Karpas-422 (cell line): ENCODE results near the gene SMTNL1. TPM values are rescaled to one million over a fixed set of nuclear protein-coding genes. Genes with fewer than 3 reads are reported as not detected.

ENCODE experiments used
- DNase-seq: peaks from one replicate; pipeline ENCODE4 v3.0.0-alpha.2; 2015
- H2AFZ ChIP-seq: fragments of 200-600 bp; sonication (generic); 2 replicates; pipeline ENCODE4 v1.6.1; 2014; ENCODE audit warnings: antibody characterized with exemption, low read length, mixed read lengths
- H3K27ac ChIP-seq: fragments of 200-600 bp; sonication (generic); 2 replicates; pipeline ENCODE4 v1.5.1; 2014; ENCODE audit warnings: mild to moderate bottlenecking, low read length, moderate library complexity
- H3K27me3 ChIP-seq: fragments of 200-600 bp; sonication (generic); 2 replicates; pipeline ENCODE4 v1.6.1; 2014; ENCODE audit warnings: low read length, mixed read lengths
- H3K36me3 ChIP-seq: fragments of 200-600 bp; sonication (generic); 2 replicates; pipeline ENCODE4 v1.6.1; 2014; ENCODE audit warnings: low read length, mixed read lengths; ENCODE audit not compliant: insufficient read depth
- H3K4me1 ChIP-seq: fragments of 200-600 bp; sonication (generic); 2 replicates; pipeline ENCODE4 v1.6.1; 2014; ENCODE audit warnings: mild to moderate bottlenecking, low read length, mixed read lengths
- H3K4me2 ChIP-seq: fragments of 200-600 bp; sonication (generic); 2 replicates; pipeline ENCODE4 v1.6.1; 2014; ENCODE audit warnings: low read length, low read depth, mild to moderate bottlenecking; ENCODE audit not compliant: poor library complexity, severe bottlenecking
- H3K4me3 ChIP-seq: fragments of 200-600 bp; sonication (generic); 2 replicates; pipeline ENCODE4 v1.5.1; 2014; ENCODE audit warnings: mild to moderate bottlenecking, antibody characterized with exemption, low read length, mixed read lengths
- H3K79me2 ChIP-seq: fragments of 200-600 bp; sonication (generic); 2 replicates; pipeline ENCODE4 v1.6.1; 2014; ENCODE audit warnings: mild to moderate bottlenecking, low read length, mixed read lengths
- H3K9ac ChIP-seq: fragments of 200-600 bp; sonication (generic); 2 replicates; pipeline ENCODE4 v1.6.0; 2014; ENCODE audit warnings: low read length
- H3K9me2 ChIP-seq: fragments of 200-600 bp; sonication (generic), shearing (Covaris generic); replicated peaks from 2 replicates; pipeline ENCODE4 v1.6.0; 2014; ENCODE audit warnings: mild to moderate bottlenecking, low read length, moderate library complexity; ENCODE audit not compliant: insufficient read depth
- H3K9me3 ChIP-seq: fragments of 300-700, 200-600 bp; sonication (generic); 2 replicates; pipeline ENCODE4 v1.6.1; 2014; ENCODE audit warnings: low read length, mixed read lengths
- H4K20me1 ChIP-seq: fragments of 200-600 bp; sonication (generic); 2 replicates; pipeline ENCODE4 v1.6.1; 2014; ENCODE audit warnings: mild to moderate bottlenecking, antibody characterized with exemption, low read length, low read depth; ENCODE audit not compliant: insufficient read depth
- total RNA-seq: library from RNA; depleted of rRNA; stranded (reverse); fragments of >200 nt; shearing (Covaris generic); gene quantifications from 2 replicates; pipeline ENCODE4 v1.2.3, GENCODE V29; 2014; ENCODE audit warnings: low replicate concordance

Gene SMTNL1
- total RNA-seq, 1 experiment from 2014 or later, result not detected

- Histone ChIP-seq H2AFZ (peak overlapping the region; percentile 99; the same call in 1 of the 2 replicates), H3K9me2 (no peaks in the 10 kb centered on the region), H3K9ac (peak overlapping the region; percentile 98), H3K27me3 (no peaks in the 10 kb centered on the region), H3K9me3 (no peaks in the 10 kb centered on the region), H3K27ac (no peak overlapping the region), H3K4me3 (peak overlapping the region; percentile 100), H3K4me1 (peaks cover 19% of the 10 kb centered on the region), H3K79me2 (peaks cover 39% of the 10 kb centered on the region), H3K4me2 (peak overlapping the region; percentile 93), H4K20me1 (no peaks in the 10 kb centered on the region), H3K36me3 (no peaks in the 10 kb centered on the region; the same call in 1 of the 2 replicates)
- no peak for DNase-seq
These were observed 31.0 kb downstream of the SMTNL1 start for GRCh38 chr11:57568330-57568766.

GRCh38 chr11:57571606-57572005 is 34.2 kb downstream of the SMTNL1 start:
- no peak for DNase-seq
- no peak overlapping the region for H3K9ac ChIP-seq
- no peaks in the 10 kb centered on the region for H3K27me3 ChIP-seq
- H3K4me1 ChIP-seq, result peaks cover 6% of the 10 kb centered on the region
- H3K36me3 ChIP-seq, result no peaks in the 10 kb centered on the region
- H3K9me2 ChIP-seq, result no peaks in the 10 kb centered on the region
- H3K79me2 ChIP-seq, result peaks cover 8% of the 10 kb centered on the region
- no peak overlapping the region for H3K4me2 ChIP-seq
- no peak overlapping the region for H3K27ac ChIP-seq
- H2AFZ ChIP-seq, result no peak overlapping the region
- no peaks in the 10 kb centered on the region for H3K9me3 ChIP-seq
- no peak overlapping the region for H3K4me3 ChIP-seq
- no peaks in the 10 kb centered on the region for H4K20me1 ChIP-seq

- Histone ChIP-seq H3K36me3 (no peaks in the 10 kb centered on the region), H3K27me3 (no peaks in the 10 kb centered on the region), H3K27ac (no peak overlapping the region), H3K9ac (no peak overlapping the region), H4K20me1 (no peaks in the 10 kb centered on the region), H2AFZ (no peak overlapping the region), H3K4me2 (no peak overlapping the region), H3K9me3 (no peaks in the 10 kb centered on the region), H3K79me2 (no peaks in the 10 kb centered on the region), H3K9me2 (no peaks in the 10 kb centered on the region), H3K4me3 (no peak overlapping the region), H3K4me1 (no peaks in the 10 kb centered on the region)
- DNase-seq, result no peak
These were observed 36.7 kb downstream of the SMTNL1 start for GRCh38 chr11:57574061-57574460.

- H3K4me3 ChIP-seq, result no peak overlapping the region
- no peaks in the 10 kb centered on the region for H3K9me3 ChIP-seq
- H3K9me2 ChIP-seq, result no peaks in the 10 kb centered on the region
- H3K4me1 ChIP-seq, result no peaks in the 10 kb centered on the region
- H3K27me3 ChIP-seq, result no peaks in the 10 kb centered on the region
- H2AFZ ChIP-seq, result no peak overlapping the region
- no peak overlapping the region for H3K27ac ChIP-seq
- no peak for DNase-seq
- H3K9ac ChIP-seq, result no peak overlapping the region
- H3K36me3 ChIP-seq, result no peaks in the 10 kb centered on the region
- no peaks in the 10 kb centered on the region for H3K79me2 ChIP-seq
- H4K20me1 ChIP-seq, result no peaks in the 10 kb centered on the region
- H3K4me2 ChIP-seq, result no peak overlapping the region
These were observed 46.9 kb downstream of the SMTNL1 start for GRCh38 chr11:57584341-57584740.

- H3K4me3 ChIP-seq, result no peak overlapping the region
These were observed 47.9 kb downstream of the SMTNL1 start for GRCh38 chr11:57585301-57585700.

GRCh38 chr11:57586711-57587245 is 49.4 kb downstream of the SMTNL1 start:
- Histone ChIP-seq H3K9me3 (no peaks in the 10 kb centered on the region), H3K79me2 (no peaks in the 10 kb centered on the region), H4K20me1 (no peaks in the 10 kb centered on the region), H3K4me1 (no peaks in the 10 kb centered on the region), H2AFZ (no peak overlapping the region), H3K36me3 (no peaks in the 10 kb centered on the region), H3K9ac (no peak overlapping the region), H3K4me3 (no peak overlapping the region), H3K27me3 (no peaks in the 10 kb centered on the region), H3K27ac (no peak overlapping the region), H3K4me2 (no peak overlapping the region), H3K9me2 (no peaks in the 10 kb centered on the region)
- DNase-seq, result no peak

More at GRCh38 chr11:57585301-57585700, 47.9 kb downstream of the SMTNL1 start:
- H4K20me1 ChIP-seq, result no peaks in the 10 kb centered on the region
- no peaks in the 10 kb centered on the region for H3K4me1 ChIP-seq
- H3K9me2 ChIP-seq, result no peaks in the 10 kb centered on the region
- H3K4me2 ChIP-seq, result no peak overlapping the region
- H3K79me2 ChIP-seq, result no peaks in the 10 kb centered on the region
- H3K27ac ChIP-seq, result no peak overlapping the region
- no peaks in the 10 kb centered on the region for H3K9me3 ChIP-seq
- H3K27me3 ChIP-seq, result no peaks in the 10 kb centered on the region
- H3K36me3 ChIP-seq, result no peaks in the 10 kb centered on the region
- H2AFZ ChIP-seq, result no peak overlapping the region
- no peak for DNase-seq
- no peak overlapping the region for H3K9ac ChIP-seq

- Histone ChIP-seq H3K4me2 (no peak overlapping the region), H3K36me3 (no peaks in the 10 kb centered on the region), H3K4me1 (no peaks in the 10 kb centered on the region), H3K79me2 (no peaks in the 10 kb centered on the region), H3K4me3 (no peak overlapping the region), H2AFZ (no peak overlapping the region), H3K27ac (no peak overlapping the region), H3K27me3 (no peaks in the 10 kb centered on the region), H3K9me3 (no peaks in the 10 kb centered on the region), H3K9me2 (no peaks in the 10 kb centered on the region), H3K9ac (no peak overlapping the region), H4K20me1 (no peaks in the 10 kb centered on the region)
- no peak for DNase-seq
These were observed 50.8 kb downstream of the SMTNL1 start for GRCh38 chr11:57588046-57588710.

GRCh38 chr11:57596266-57596885 is 59.0 kb downstream of the SMTNL1 start:
- DNase-seq, result no peak
- Histone ChIP-seq H2AFZ (no peak overlapping the region), H3K9me2 (no peaks in the 10 kb centered on the region), H3K36me3 (no peaks in the 10 kb centered on the region), H4K20me1 (no peaks in the 10 kb centered on the region), H3K4me1 (no peaks in the 10 kb centered on the region), H3K9me3 (no peaks in the 10 kb centered on the region), H3K27me3 (no peaks in the 10 kb centered on the region), H3K4me3 (no peak overlapping the region), H3K9ac (no peak overlapping the region), H3K27ac (no peak overlapping the region), H3K79me2 (no peaks in the 10 kb centered on the region), H3K4me2 (no peak overlapping the region)
